CD4-positive, alpha-beta T cell (primary cell): ENCODE data around the gene AGBL4. TPM values are rescaled to one million over a fixed set of nuclear protein-coding genes. Genes with fewer than 3 reads are reported as not detected.

Source experiments
- ATAC-seq: fragments of 200-7000 bp; cut with Tn5 transposase; one replicate; pipeline ENCODE4 v1.10.0; 2022; ENCODE audit warnings: mild to moderate bottlenecking; ENCODE audit not compliant: poor library complexity
- CTCF ChIA-PET: fragments of 350-600 bp; sonication (Branson Sonifier 250); formaldehyde crosslinking; loops from one replicate; lab custom pipeline; 2021; ENCODE audit warnings: antibody characterized with exemption, inconsistent platforms; lab: Charles Lee
- POLR2A ChIA-PET: fragments of 350-600 bp; sonication (Branson Sonifier 250); formaldehyde crosslinking; loops from one replicate; lab custom pipeline; 2021; ENCODE audit warnings: antibody characterized with exemption, inconsistent platforms; lab: Charles Lee
- DNase-seq, 14 experiments: peaks; one replicate each; pipeline ENCODE4 v3.0.0-alpha.2; 2013 to 2020; ENCODE audit warnings: mixed read lengths in 2 of 14
- H3K27ac ChIP-seq, 2 donors: one replicate each; pipeline versions ENCODE4 v1.5.1 to v1.7.0; 2013; ENCODE audit warnings: low read length in 2 of 2, low read depth in 1 of 2, mild to moderate bottlenecking in 1 of 2
- H3K27me3 ChIP-seq, 2 experiments: 1 replicate in 1 of 2; 2 replicates in 1 of 2; pipeline versions ENCODE4 v1.6.1 to v1.7.0; 2013; ENCODE audit warnings: low read length in 2 of 2, control low read depth in 1 of 2, mild to moderate bottlenecking in 1 of 2, moderate library complexity in 1 of 2; ENCODE audit not compliant: insufficient read depth in 2 of 2, control insufficient read depth in 1 of 2
- H3K36me3 ChIP-seq: one replicate; pipeline ENCODE4 v1.6.1; 2013; ENCODE audit warnings: low read length, control low read depth; ENCODE audit not compliant: insufficient read depth
- H3K4me1 ChIP-seq: one replicate; pipeline ENCODE4 v1.6.1; 2013; ENCODE audit warnings: low read length, control low read depth; ENCODE audit not compliant: insufficient read depth
- H3K4me3 ChIP-seq: one replicate; pipeline ENCODE4 v1.5.1; 2013; ENCODE audit warnings: mild to moderate bottlenecking, low read length, moderate library complexity
- H3K9me3 ChIP-seq, 2 experiments: 1 replicate in 1 of 2; 2 replicates in 1 of 2; pipeline versions ENCODE4 v1.6.1 to v1.7.0; 2013; ENCODE audit warnings: low read length in 2 of 2, mild to moderate bottlenecking in 2 of 2, control low read depth in 1 of 2, moderate library complexity in 1 of 2; ENCODE audit not compliant: control insufficient read depth in 1 of 2, insufficient read depth in 1 of 2
- H3K27ac Mint-ChIP-seq: one replicate; pipeline ENCODE4 v1.8.0; 2020; ENCODE audit warnings: mixed read lengths
- H3K27me3 Mint-ChIP-seq: one replicate; pipeline ENCODE4 v1.8.0; 2021; ENCODE audit warnings: mixed read lengths
- H3K36me3 Mint-ChIP-seq: one replicate; pipeline ENCODE4 v1.8.0; 2021; ENCODE audit warnings: low read depth, mixed read lengths
- H3K4me1 Mint-ChIP-seq: one replicate; pipeline ENCODE4 v1.8.0; 2021; ENCODE audit warnings: low read depth, mixed read lengths
- H3K4me3 Mint-ChIP-seq: one replicate; pipeline ENCODE4 v1.8.0; 2020; ENCODE audit warnings: mild to moderate bottlenecking, mixed read lengths
- H3K9me3 Mint-ChIP-seq: one replicate; pipeline ENCODE4 v1.8.0; 2020; ENCODE audit warnings: mixed read lengths
- CTCF ChIP-seq: fragments of 200-600 bp; IDR thresholded peaks from one replicate; pipeline ENCODE4 v1.8.0; 2022; ENCODE audit warnings: antibody characterized with exemption, mild to moderate bottlenecking
- intact Hi-C, 2 experiments: fragments of 100-400 bp; cut with DNase I in 1 of 2; cut with micrococcal nuclease in 1 of 2; formaldehyde crosslinking; loops; one replicate each; pipeline versions ENCODE4 v1.15.1 to v1.9.0; 2023 to 2025; cut with DNase I, micrococcal nuclease
- total RNA-seq, 174 experiments: library from RNA in 2 of 174; stranded (reverse) in 2 of 174; gene quantifications; one replicate each; pipeline ENCODE4 v1.2.3 and lab custom pipeline; 2021 to 2026

Gene AGBL4
- total RNA-seq, 2 experiments from 2014 or later = 0.11 TPM; not detected in 1

- Mint-ChIP-seq H3K27ac (no peak overlapping the region), H3K36me3 (no peaks in the 10 kb centered on the region), H3K27me3 (peaks cover 34% of the 10 kb centered on the region), H3K4me3 (no peak overlapping the region), H3K4me1 (no peaks in the 10 kb centered on the region), H3K9me3 (no peaks in the 10 kb centered on the region)
- ATAC-seq (no peak), DNase-seq (no peak)
- intact Hi-C loops = no loop called here
- no peaks in the 10 kb centered on the region for H3K36me3 ChIP-seq
- no peak overlapping the region for H3K4me3 ChIP-seq
- CTCF ChIA-PET = no interaction called here
- H3K27me3 ChIP-seq = peaks cover 11 to 40% of the 10 kb centered on the region in 2 experiments
- no peak overlapping the region for H3K27ac ChIP-seq
- POLR2A ChIA-PET = no interaction called here
- peaks cover 0 to 10% of the 10 kb centered on the region in 2 experiments for H3K9me3 ChIP-seq
- TF ChIP-seq CTCF = no peak
- no peaks in the 10 kb centered on the region for H3K4me1 ChIP-seq
Observed at GRCh38 chr1:50048791-50049190, 25.0 kb upstream of the AGBL4 start.

GRCh38 chr1:50047916-50048694 lies 24.4 kb upstream of the AGBL4 start:
- no peaks in the 10 kb centered on the region for H3K4me1 ChIP-seq
- CTCF ChIA-PET = no interaction called here
- peaks cover 0 to 10% of the 10 kb centered on the region in 2 experiments for H3K9me3 ChIP-seq
- DNase-seq = peak in 3 of 14 experiments; percentile 1 to 12 (median 9)
- H3K27me3 Mint-ChIP-seq = peaks cover 35% of the 10 kb centered on the region
- H3K27me3 ChIP-seq = peaks cover 11 to 40% of the 10 kb centered on the region in 2 experiments
- H3K27ac ChIP-seq = no peak overlapping the region
- H3K36me3 ChIP-seq = no peaks in the 10 kb centered on the region
- intact Hi-C loops = no loop called here
- ATAC-seq = no peak
- no peaks in the 10 kb centered on the region for H3K9me3 Mint-ChIP-seq
- H3K36me3 Mint-ChIP-seq = no peaks in the 10 kb centered on the region
- POLR2A ChIA-PET = no interaction called here
- H3K4me3 Mint-ChIP-seq = no peak overlapping the region
- H3K4me3 ChIP-seq = no peak overlapping the region
- TF ChIP-seq CTCF = no peak
- no peak overlapping the region for H3K27ac Mint-ChIP-seq
- H3K4me1 Mint-ChIP-seq = no peaks in the 10 kb centered on the region

- Histone ChIP-seq H3K36me3 (no peaks in the 10 kb centered on the region), H3K4me3 (no peak overlapping the region), H3K4me1 (no peaks in the 10 kb centered on the region), H3K9me3 (no peaks in the 10 kb centered on the region), H3K27me3 (no peaks in the 10 kb centered on the region), H3K27ac (no peak overlapping the region)
- DNase-seq (no peak), ATAC-seq (no peak)
- intact Hi-C loops = no loop called here
- no peak for TF ChIP-seq CTCF
- POLR2A ChIA-PET = no interaction called here
- H3K27ac Mint-ChIP-seq = no peak overlapping the region
- CTCF ChIA-PET = no interaction called here
- H3K4me3 Mint-ChIP-seq = no peak overlapping the region
- peaks cover 2% of the 10 kb centered on the region for H3K9me3 Mint-ChIP-seq
- H3K4me1 Mint-ChIP-seq = no peaks in the 10 kb centered on the region
- peaks cover 25% of the 10 kb centered on the region for H3K27me3 Mint-ChIP-seq
- H3K36me3 Mint-ChIP-seq = no peaks in the 10 kb centered on the region
Observed at GRCh38 chr1:50038237-50038809, 14.6 kb upstream of the AGBL4 start.
